A549 (cell line): ENCODE results near the gene ZNF407.

ENCODE experiments used
- CBX2 ChIP-seq: fragments of 200-600 bp; sonication (generic); IDR thresholded peaks from 2 replicates; pipeline ENCODE4 v1.6.1; 2016; ENCODE audit warnings: low read depth, mild to moderate bottlenecking, borderline replicate concordance
- CEBPB ChIP-seq, 2 experiments: fragments of >200 bp in 1 of 2; sonication (Bioruptor Twin) in 1 of 2; formaldehyde crosslinking in 1 of 2; IDR thresholded peaks; 2 replicates each; pipeline ENCODE4 v1.6.1; 2012 to 2016
- ESRRA ChIP-seq: fragments of 150-350 bp; IDR thresholded peaks from 2 replicates; pipeline ENCODE4 v1.6.1; 2014; ENCODE audit warnings: mild to moderate bottlenecking, low read length, borderline replicate concordance
- HES2 ChIP-seq: fragments of >200 bp; sonication (Bioruptor Twin); formaldehyde crosslinking; IDR thresholded peaks from 2 replicates; pipeline ENCODE4 v1.6.1; 2016
- HOXA7 ChIP-seq: fragments of 250-450 bp; sonication (Bioruptor Pico); IDR thresholded peaks from 2 replicates; pipeline ENCODE4 v1.5.0; 2020; ENCODE audit warnings: mild to moderate bottlenecking, moderate library complexity
- JUNB ChIP-seq: fragments of >200 bp; sonication (Bioruptor Twin); formaldehyde crosslinking; IDR thresholded peaks from 2 replicates; pipeline ENCODE4 v1.6.1; 2016
- KDM5A ChIP-seq: fragments of 200-600 bp; sonication (generic); IDR thresholded peaks from 2 replicates; pipeline ENCODE4 v1.6.1; 2016; ENCODE audit warnings: antibody characterized with exemption, mild to moderate bottlenecking
- MAX ChIP-seq: IDR thresholded peaks from 2 replicates; pipeline ENCODE4 v1.6.1; 2012
- NFE2L2 ChIP-seq: fragments of 150-350 bp; conservative IDR thresholded peaks from 2 replicates; pipeline ENCODE4 v1.6.1; 2014; ENCODE audit warnings: low read length
- RAD21 ChIP-seq, 2 experiments: fragments of >200 bp in 1 of 2; sonication (Bioruptor Twin) in 1 of 2; formaldehyde crosslinking in 1 of 2; IDR thresholded peaks in 1 of 2; conservative IDR thresholded peaks in 1 of 2; 2 replicates in 1 of 2; 3 replicates in 1 of 2; pipeline ENCODE4 v1.6.1; 2012 to 2018; ENCODE audit warnings: inconsistent platforms in 1 of 2

GRCh38 chr18:75029481-75029880 lies 431.8 kb downstream of the ZNF407 start:
- no peak for TF ChIP-seq JUNB
- no peak for TF ChIP-seq CBX2
- no peak for TF ChIP-seq CEBPB (IDR thresholded peaks at IDR 0.05)
- no peak for TF ChIP-seq MAX
- TF ChIP-seq ESRRA: no peak
- TF ChIP-seq HES2: no peak
- no peak for TF ChIP-seq KDM5A
- TF ChIP-seq HOXA7 (CRISPR knock-in tag): no peak
- no peak for TF ChIP-seq RAD21 (conservative IDR thresholded peaks at IDR 0.05 in 1 of 2, IDR thresholded peaks at IDR 0.05 in 1 of 2)
- TF ChIP-seq NFE2L2: no peak
